Caco-2 (cell line): ENCODE data around the gene REV3L. TPM values are rescaled to one million over a fixed set of nuclear protein-coding genes. Genes with fewer than 3 reads are reported as not detected.

Experiments
- BruUV-seq: library from RNA; stranded (reverse); fragments of 400-500 nt; replicated peaks from 2 replicates; lab custom pipeline; 2021; lab: Mats Ljungman, UMichigan
- CTCF ChIA-PET: fragments of 300-600 bp; sonication (Branson Sonifier 250); formaldehyde crosslinking; loops from one replicate; lab custom pipeline; 2022; ENCODE audit warnings: antibody characterized with exemption; lab: Charles Lee
- POLR2A ChIA-PET: fragments of 300-600 bp; sonication (Branson Sonifier 250); formaldehyde crosslinking; loops from one replicate; lab custom pipeline; 2022; ENCODE audit warnings: antibody characterized with exemption; lab: Charles Lee
- DNase-seq, 2 experiments: peaks; one replicate each; pipeline versions ENCODE4 v3.0.0 to v3.0.0-alpha.2; 2020 to 2022
- H3K27me3 ChIP-seq: replicated peaks from 2 replicates; pipeline ENCODE4 v1.6.0; 2011; ENCODE audit warnings: low read length; ENCODE audit not compliant: control insufficient read depth, insufficient read depth
- H3K36me3 ChIP-seq: 2 replicates; pipeline ENCODE4 v1.5.1; 2011; ENCODE audit warnings: low read length; ENCODE audit not compliant: control insufficient read depth, insufficient read depth
- H3K4me1 ChIP-seq: fragments of 250-450 bp; sonication (Bioruptor Pico); 2 replicates; pipeline ENCODE4 v1.5.1; 2020; ENCODE audit warnings: mild to moderate bottlenecking
- H3K4me3 ChIP-seq: 2 replicates; pipeline ENCODE4 v1.5.1; 2011; ENCODE audit warnings: low read depth, mild to moderate bottlenecking, control low read depth, low read length
- H3K9me3 ChIP-seq: fragments of 250-450 bp; sonication (Bioruptor Pico); 2 replicates; pipeline ENCODE4 v1.5.1; 2020; ENCODE audit warnings: mild to moderate bottlenecking, moderate library complexity
- H3K27ac Mint-ChIP-seq: one replicate; pipeline ENCODE4 v1.8.0; 2022; ENCODE audit warnings: mixed read lengths; ENCODE audit not compliant: unreplicated experiment
- H3K27me3 Mint-ChIP-seq: one replicate; pipeline ENCODE4 v1.8.0; 2022; ENCODE audit warnings: mixed read lengths; ENCODE audit not compliant: insufficient read depth, unreplicated experiment
- H3K36me3 Mint-ChIP-seq: one replicate; pipeline ENCODE4 v1.8.0; 2022; ENCODE audit warnings: mild to moderate bottlenecking, mixed read lengths; ENCODE audit not compliant: insufficient read depth, unreplicated experiment
- H3K4me1 Mint-ChIP-seq: one replicate; pipeline ENCODE4 v1.8.0; 2022; ENCODE audit warnings: low read depth, mixed read lengths; ENCODE audit not compliant: unreplicated experiment
- H3K4me3 Mint-ChIP-seq: one replicate; pipeline ENCODE4 v1.8.0; 2022; ENCODE audit warnings: mild to moderate bottlenecking, moderate library complexity, mixed read lengths; ENCODE audit not compliant: unreplicated experiment
- H3K9me3 Mint-ChIP-seq: one replicate; pipeline ENCODE4 v1.8.0; 2022; ENCODE audit warnings: mixed read lengths; ENCODE audit not compliant: unreplicated experiment
- CTCF ChIP-seq, 2 experiments: fragments of 200-600 bp in 1 of 2; IDR thresholded peaks; 1 replicate in 1 of 2; 2 replicates in 1 of 2; pipeline versions ENCODE4 v1.5.1 to v1.8.0; 2011 to 2022; ENCODE audit warnings: antibody characterized with exemption in 1 of 2, control low read depth in 1 of 2, inconsistent platforms in 1 of 2, low read depth in 1 of 2, low read length in 1 of 2, mild to moderate bottlenecking in 1 of 2, moderate library complexity in 1 of 2; ENCODE audit not compliant: insufficient read depth in 1 of 2, severe bottlenecking in 1 of 2, unreplicated experiment in 1 of 2
- intact Hi-C: fragments of 100-400 bp; cut with micrococcal nuclease; formaldehyde crosslinking; loops from one replicate; pipeline ENCODE4 v1.10.0; 2022; ENCODE audit not compliant: unreplicated experiment
- total RNA-seq: library from RNA; stranded (reverse); gene quantifications from 2 replicates; pipeline ENCODE4 v1.2.3, GENCODE V29; 2022

REV3L gene
- total RNA-seq, 1 experiment from 2014 or later = 22.2 TPM

DNA sequence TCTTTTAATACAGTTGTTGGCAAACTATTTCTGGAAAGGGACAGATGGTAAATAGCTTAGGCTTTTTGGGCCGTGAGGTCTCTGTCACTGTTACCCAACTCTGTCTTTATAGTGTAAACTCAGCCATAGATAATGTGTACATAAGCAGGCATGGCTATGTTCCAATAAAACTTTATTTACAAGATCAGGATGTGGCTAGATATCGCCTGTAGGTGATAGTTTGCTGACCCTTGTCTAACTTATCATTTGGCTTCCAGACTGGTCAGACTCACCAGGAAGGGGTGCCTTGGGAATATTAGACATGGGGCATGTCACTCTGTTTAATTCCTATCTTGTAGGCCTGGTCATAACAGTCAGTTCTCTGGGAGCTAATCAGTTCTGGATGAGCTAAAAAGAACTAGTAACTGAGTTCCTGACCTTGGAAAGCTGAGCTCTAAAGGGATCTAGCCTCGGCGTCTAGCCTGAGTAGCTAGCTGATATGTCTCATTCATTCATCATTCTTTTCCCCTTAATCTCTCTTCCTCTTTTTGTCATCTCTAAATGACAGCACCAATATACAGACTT is 232.1 kb downstream of the REV3L start:
- DNase-seq = no peak
- H3K27me3 ChIP-seq = no peaks in the 10 kb centered on the region
- CTCF ChIA-PET = interaction anchor here (0.7 kb wide), 1 partner anchor 193 kb away, joined by 3 read pairs; no protein-coding TSS in a partner anchor
- peaks cover 4% of the 10 kb centered on the region; the same call in 1 of the 2 replicates for H3K4me1 ChIP-seq
- no peak for TF ChIP-seq CTCF (IDR thresholded peaks at IDR 0.05; ENCODE audit: insufficient read depth in 1 of 2, low read depth in 1 of 2, low read length in 1 of 2, severe bottlenecking in 1 of 2, unreplicated experiment in 1 of 2)
- H3K4me1 Mint-ChIP-seq = peaks cover 4% of the 10 kb centered on the region
- BruUV-seq = no TSS peak
- POLR2A ChIA-PET = interaction anchor here (0.9 kb wide), 1 partner anchor 233 kb away, joined by 3 read pairs; no protein-coding TSS in a partner anchor
- intact Hi-C loops = no loop called here
- H3K36me3 ChIP-seq = no peaks in the 10 kb centered on the region
- no peaks in the 10 kb centered on the region for H3K9me3 ChIP-seq
- no peaks in the 10 kb centered on the region for H3K27me3 Mint-ChIP-seq
- H3K4me3 ChIP-seq = no peak overlapping the region
- no peaks in the 10 kb centered on the region for H3K36me3 Mint-ChIP-seq
- no peaks in the 10 kb centered on the region for H3K9me3 Mint-ChIP-seq
- H3K4me3 Mint-ChIP-seq = no peak overlapping the region
- H3K27ac Mint-ChIP-seq = no peak overlapping the region

Other genes with a start within 250 kb of the REV3L start
- gene TRAF3IP2, start 122.7 kb upstream of the REV3L start, total RNA-seq = 14.9 and 16.2 TPM in 2 replicates